CD4-positive, alpha-beta T cell treated with Interleukin-1 beta for 1 hour (primary cell): ENCODE data around the gene RNASEH1.
"Not testable (repeated sequence)": the region's sequence is repeated elsewhere in the genome, so short reads cannot be mapped to it uniquely, and the experiment has no call there.

ENCODE experiments used
- DNase-seq, 2 donors: peaks; one replicate each; pipeline ENCODE4 v3.0.0-alpha.2; 2020 to 2022

RNASEH1 gene

GRCh38 chr2:3588084-3588483 is 30.0 kb upstream of the RNASEH1 start:
- DNase-seq, result no peak

- no peak for DNase-seq
Observed at GRCh38 chr2:3587432-3587831, 29.3 kb upstream of the RNASEH1 start.

GRCh38 chr2:3587021-3587420 is 28.9 kb upstream of the RNASEH1 start:
- DNase-seq, result no peak

GRCh38 chr2:3586220-3586619 is 28.1 kb upstream of the RNASEH1 start:
- DNase-seq, result no peak

GRCh38 chr2:3585261-3586109 is 27.4 kb upstream of the RNASEH1 start:
- DNase-seq, result no peak

- no peak for DNase-seq
Observed at GRCh38 chr2:3584608-3585260, 26.6 kb upstream of the RNASEH1 start.

GRCh38 chr2:3584076-3584475 is 25.9 kb upstream of the RNASEH1 start:
- DNase-seq, result no peak

- DNase-seq, result no peak
Observed at GRCh38 chr2:3581367-3582262, 23.5 kb upstream of the RNASEH1 start.

- DNase-seq, result no peak
Observed at GRCh38 chr2:3580449-3580848, 22.3 kb upstream of the RNASEH1 start.

GRCh38 chr2:3578987-3579386 is 20.9 kb upstream of the RNASEH1 start:
- no peak for DNase-seq

- not testable (repeated sequence) for DNase-seq
Observed at GRCh38 chr2:3576263-3576630, 18.1 kb upstream of the RNASEH1 start.

- DNase-seq, result peak; percentile 13 to 26
Observed at GRCh38 chr2:3575534-3576262, 17.6 kb upstream of the RNASEH1 start.

- DNase-seq, result no peak
Observed at GRCh38 chr2:3574155-3574554, 16.0 kb upstream of the RNASEH1 start.

GRCh38 chr2:3572620-3573019 is 14.5 kb upstream of the RNASEH1 start:
- no peak for DNase-seq

- no peak for DNase-seq
Observed at GRCh38 chr2:3571284-3571683, 13.2 kb upstream of the RNASEH1 start.

GRCh38 chr2:3569656-3570055 is 11.5 kb upstream of the RNASEH1 start:
- not testable (repeated sequence) for DNase-seq

GRCh38 chr2:3566806-3567205 is 8.7 kb upstream of the RNASEH1 start:
- no peak for DNase-seq

GRCh38 chr2:3565117-3565516 is 7.0 kb upstream of the RNASEH1 start:
- no peak for DNase-seq

GRCh38 chr2:3563521-3563976 is 5.4 kb upstream of the RNASEH1 start:
- DNase-seq, result no peak

GRCh38 chr2:3557639-3558204 is 411 bp downstream of the RNASEH1 start:
- peak in 1 of 2 donors; percentile 21 for DNase-seq

GRCh38 chr2:3553946-3554345 is 4.2 kb downstream of the RNASEH1 start:
- no peak for DNase-seq

GRCh38 chr2:3547915-3548314 is 10.2 kb downstream of the RNASEH1 start:
- DNase-seq, result no peak
